HG02798 (cell line): ENCODE data around the gene EXOC4.

ENCODE experiments used
- ATAC-seq: cut with Tn5 transposase; IDR thresholded peaks from one replicate; pipeline ENCODE4 v1.9.1; 2021; ENCODE audit warnings: mild to moderate bottlenecking; ENCODE audit not compliant: unreplicated experiment, poor library complexity

EXOC4 gene

GRCh38 chr7:133479456-133480065 is 226.7 kb downstream of the EXOC4 start:
- no peak for ATAC-seq

GRCh38 chr7:133480868-133481267 is 228.0 kb downstream of the EXOC4 start:
- no peak for ATAC-seq

GRCh38 chr7:133481676-133482075 is 228.8 kb downstream of the EXOC4 start:
- ATAC-seq = no peak

- no peak for ATAC-seq
Measured at GRCh38 chr7:133482599-133482998, 229.7 kb downstream of the EXOC4 start.

- ATAC-seq = no peak
Measured at GRCh38 chr7:133484086-133484485, 231.2 kb downstream of the EXOC4 start.

- no peak for ATAC-seq
Measured at GRCh38 chr7:133489906-133490305, 237.0 kb downstream of the EXOC4 start.

- ATAC-seq = no peak
Measured at GRCh38 chr7:133491201-133491691, 238.4 kb downstream of the EXOC4 start.

- ATAC-seq = no peak
Measured at GRCh38 chr7:133491846-133492652, 239.2 kb downstream of the EXOC4 start.

- ATAC-seq = no peak
Measured at GRCh38 chr7:133497061-133497460, 244.2 kb downstream of the EXOC4 start.

- no peak for ATAC-seq
Measured at GRCh38 chr7:133501771-133502170, 248.9 kb downstream of the EXOC4 start.

- ATAC-seq = no peak
Measured at GRCh38 chr7:133502498-133502897, 249.6 kb downstream of the EXOC4 start.

GRCh38 chr7:133502972-133503371 is 250.1 kb downstream of the EXOC4 start:
- no peak for ATAC-seq

- ATAC-seq = no peak
Measured at GRCh38 chr7:133504825-133505224, 251.9 kb downstream of the EXOC4 start.

GRCh38 chr7:133509822-133510221 is 256.9 kb downstream of the EXOC4 start:
- no peak for ATAC-seq

GRCh38 chr7:133510326-133511055 is 257.6 kb downstream of the EXOC4 start:
- ATAC-seq = no peak

- no peak for ATAC-seq
Measured at GRCh38 chr7:133511252-133511651, 258.4 kb downstream of the EXOC4 start.

GRCh38 chr7:133511708-133512107 is 258.8 kb downstream of the EXOC4 start:
- ATAC-seq = no peak

- no peak for ATAC-seq
Measured at GRCh38 chr7:133512560-133512959, 259.7 kb downstream of the EXOC4 start.

GRCh38 chr7:133513608-133514007 is 260.7 kb downstream of the EXOC4 start:
- no peak for ATAC-seq

- ATAC-seq = no peak
Measured at GRCh38 chr7:133514551-133514950, 261.7 kb downstream of the EXOC4 start.

GRCh38 chr7:133517766-133518165 is 264.9 kb downstream of the EXOC4 start:
- ATAC-seq = no peak
